Activated CD8-positive, alpha-beta memory T cell treated with anti-CD3 and anti-CD28 coated beads for 1 hour (primary cell): Measurements from ENCODE around the gene KIF23.
A peak's percentile ranks its signal among the peaks of the same experiment; 100 is the strongest.
"Not testable (repeated sequence)": the region's sequence is repeated elsewhere in the genome, so short reads cannot be mapped to it uniquely, and the experiment has no call there.

Experiments used
- DNase-seq, 2 donors: peaks; one replicate each; pipeline ENCODE4 v3.0.0-alpha.2; 2020; ENCODE audit warnings: low read depth in 1 of 2; ENCODE audit errors: extremely low read depth in 1 of 2

The KIF23 gene

GRCh38 chr15:69413822-69414700 is at the start of gene KIF23:
Gene KIF23, plus strand, starts transcription at chr15:69414349. Its CDS starts 117 bp downstream, at chr15:69414466.
- DNase-seq, result peak; percentile 83 to 90

GRCh38 chr15:69367236-69367635 is 46.9 kb upstream of the KIF23 start:
- DNase-seq, result no peak

- no peak for DNase-seq
These were observed 44.5 kb upstream of the KIF23 start for GRCh38 chr15:69369631-69370030.

GRCh38 chr15:69373406-69373805 is 40.7 kb upstream of the KIF23 start:
- DNase-seq, result no peak

- DNase-seq, result no peak
These were observed 38.9 kb upstream of the KIF23 start for GRCh38 chr15:69375151-69375790.

GRCh38 chr15:69377216-69377970 is 36.8 kb upstream of the KIF23 start:
- no peak for DNase-seq

- DNase-seq, result no peak
These were observed 33.9 kb upstream of the KIF23 start for GRCh38 chr15:69380100-69380725.

GRCh38 chr15:69380726-69381105 is 33.4 kb upstream of the KIF23 start:
- DNase-seq, result no peak

GRCh38 chr15:69382176-69382575 is 32.0 kb upstream of the KIF23 start:
- DNase-seq, result not testable (repeated sequence)

- DNase-seq, result not testable (repeated sequence)
These were observed 30.1 kb upstream of the KIF23 start for GRCh38 chr15:69384066-69384465.

- DNase-seq, result no peak
These were observed 29.2 kb upstream of the KIF23 start for GRCh38 chr15:69384626-69385598.

GRCh38 chr15:69385831-69386230 is 28.3 kb upstream of the KIF23 start:
- no peak for DNase-seq

- DNase-seq, result no peak
These were observed 27.9 kb upstream of the KIF23 start for GRCh38 chr15:69386284-69386683.

GRCh38 chr15:69388260-69388705 is 25.9 kb upstream of the KIF23 start:
- DNase-seq, result no peak

- DNase-seq, result no peak
These were observed 24.7 kb upstream of the KIF23 start for GRCh38 chr15:69389426-69389825.

- DNase-seq, result no peak
These were observed 23.6 kb upstream of the KIF23 start for GRCh38 chr15:69390575-69390974.

GRCh38 chr15:69391046-69391757 is 22.9 kb upstream of the KIF23 start:
- no peak for DNase-seq

- no peak for DNase-seq
These were observed 21.8 kb upstream of the KIF23 start for GRCh38 chr15:69392352-69392751.

GRCh38 chr15:69393831-69394491 is 20.2 kb upstream of the KIF23 start:
- no peak for DNase-seq
